GM12878 (cell line): ENCODE results near the gene ELOF1.

ENCODE experiments used
- ESRRA ChIP-seq: IDR thresholded peaks from 2 replicates; pipeline ENCODE4 v1.6.1; 2012; ENCODE audit warnings: mild to moderate bottlenecking, low read length, improper control_type of control experiment
- MTA2 ChIP-seq: fragments of 450-650 bp; IDR thresholded peaks from 2 replicates; pipeline ENCODE4 v1.6.1; 2016; ENCODE audit warnings: low read depth, mild to moderate bottlenecking, moderate library complexity
- NR2C2 ChIP-seq: IDR thresholded peaks from 2 replicates; pipeline ENCODE4 v1.6.1; 2011; ENCODE audit warnings: borderline replicate concordance, low read depth; ENCODE audit not compliant: control insufficient read depth, insufficient read length
- PML ChIP-seq: IDR thresholded peaks from 2 replicates; pipeline ENCODE4 v1.6.1; 2012; ENCODE audit warnings: low read length, inconsistent platforms
- ZNF274 ChIP-seq: IDR thresholded peaks from one replicate; pipeline ENCODE4 v1.8.0; 2011; ENCODE audit not compliant: insufficient read length, insufficient read depth
- ZSCAN29 ChIP-seq: fragments of 450-650 bp; IDR thresholded peaks from 2 replicates; pipeline ENCODE4 v1.6.1; 2017; ENCODE audit warnings: mild to moderate bottlenecking, moderate library complexity
- TF ChIP-seq, protein P1 (sequence below), 3 experiments: IDR thresholded peaks in 2 of 3; conservative IDR thresholded peaks in 1 of 3; 2 replicates each; pipeline ENCODE4 v1.5.1; 2011; ENCODE audit warnings: low read depth in 3 of 3, low read length in 3 of 3, mild to moderate bottlenecking in 3 of 3, control low read depth in 2 of 3, moderate library complexity in 2 of 3, inconsistent platforms in 1 of 3, mixed read lengths in 1 of 3; ENCODE audit not compliant: control insufficient read depth in 2 of 3, insufficient read depth in 1 of 3; ENCODE audit errors: extremely low read depth in 1 of 3
- TF ChIP-seq, protein P2 (sequence below): IDR thresholded peaks from 2 replicates; pipeline ENCODE4 v1.6.1; 2012; ENCODE audit warnings: low read depth, low read length, improper control_type of control experiment
- TF ChIP-seq, protein P3 (sequence below): IDR thresholded peaks from 2 replicates; pipeline ENCODE4 v1.6.1; 2011; ENCODE audit warnings: low read depth, mild to moderate bottlenecking, low read length, moderate library complexity, borderline replicate concordance; ENCODE audit errors: extremely low read depth

DNA sequence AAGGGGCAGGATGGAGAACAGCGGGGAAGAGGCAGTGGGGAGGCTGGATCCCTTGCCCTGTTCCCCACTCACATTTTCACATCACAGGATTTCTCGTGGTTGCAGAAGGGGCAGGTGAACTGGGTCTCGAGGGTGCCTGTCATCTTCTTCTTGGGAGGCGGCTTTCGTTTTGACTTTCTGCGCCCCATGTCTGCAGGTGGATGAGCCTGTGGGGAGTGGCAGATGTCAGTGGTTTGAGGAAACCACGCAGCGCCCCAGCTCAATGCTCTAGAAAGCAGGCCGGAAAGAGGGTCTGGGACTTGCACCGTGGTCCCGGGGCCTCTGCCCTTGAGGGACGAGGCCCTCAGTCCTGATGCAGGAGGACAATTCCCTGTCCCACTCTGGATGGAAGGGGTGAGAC, 4.9 kb downstream of the ELOF1 start:
- no peak for TF ChIP-seq ZSCAN29
- TF ChIP-seq, protein P1, sequence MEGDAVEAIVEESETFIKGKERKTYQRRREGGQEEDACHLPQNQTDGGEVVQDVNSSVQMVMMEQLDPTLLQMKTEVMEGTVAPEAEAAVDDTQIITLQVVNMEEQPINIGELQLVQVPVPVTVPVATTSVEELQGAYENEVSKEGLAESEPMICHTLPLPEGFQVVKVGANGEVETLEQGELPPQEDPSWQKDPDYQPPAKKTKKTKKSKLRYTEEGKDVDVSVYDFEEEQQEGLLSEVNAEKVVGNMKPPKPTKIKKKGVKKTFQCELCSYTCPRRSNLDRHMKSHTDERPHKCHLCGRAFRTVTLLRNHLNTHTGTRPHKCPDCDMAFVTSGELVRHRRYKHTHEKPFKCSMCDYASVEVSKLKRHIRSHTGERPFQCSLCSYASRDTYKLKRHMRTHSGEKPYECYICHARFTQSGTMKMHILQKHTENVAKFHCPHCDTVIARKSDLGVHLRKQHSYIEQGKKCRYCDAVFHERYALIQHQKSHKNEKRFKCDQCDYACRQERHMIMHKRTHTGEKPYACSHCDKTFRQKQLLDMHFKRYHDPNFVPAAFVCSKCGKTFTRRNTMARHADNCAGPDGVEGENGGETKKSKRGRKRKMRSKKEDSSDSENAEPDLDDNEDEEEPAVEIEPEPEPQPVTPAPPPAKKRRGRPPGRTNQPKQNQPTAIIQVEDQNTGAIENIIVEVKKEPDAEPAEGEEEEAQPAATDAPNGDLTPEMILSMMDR (IDR thresholded peaks at IDR 0.05 in 2 of 3, conservative IDR thresholded peaks at IDR 0.05 in 1 of 3; ENCODE audit: control insufficient read depth in 2 of 3, extremely low read depth in 1 of 3, insufficient read depth in 1 of 3, low read depth in 3 of 3, low read length in 3 of 3), result no peak
- TF ChIP-seq, protein P2, sequence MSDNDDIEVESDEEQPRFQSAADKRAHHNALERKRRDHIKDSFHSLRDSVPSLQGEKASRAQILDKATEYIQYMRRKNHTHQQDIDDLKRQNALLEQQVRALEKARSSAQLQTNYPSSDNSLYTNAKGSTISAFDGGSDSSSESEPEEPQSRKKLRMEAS, result no peak
- peak; percentile 49; the same call in 1 of the 2 replicates for TF ChIP-seq MTA2
- no peak for TF ChIP-seq NR2C2
- no peak for TF ChIP-seq PML
- no peak for TF ChIP-seq ESRRA
- TF ChIP-seq ZNF274, result no peak
- TF ChIP-seq, protein P3, sequence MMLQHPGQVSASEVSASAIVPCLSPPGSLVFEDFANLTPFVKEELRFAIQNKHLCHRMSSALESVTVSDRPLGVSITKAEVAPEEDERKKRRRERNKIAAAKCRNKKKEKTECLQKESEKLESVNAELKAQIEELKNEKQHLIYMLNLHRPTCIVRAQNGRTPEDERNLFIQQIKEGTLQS, result no peak
